Keratinocyte (primary cell): ENCODE measurements around the gene FMN2. TPM values are rescaled to one million over a fixed set of nuclear protein-coding genes. Genes with fewer than 3 reads are reported as not detected.

Experiments used
- DNase-seq: peaks from one replicate; pipeline ENCODE4 v3.0.0-alpha.2; 2011; ENCODE audit warnings: low read depth, missing footprints, low spot score
- FAIRE-seq: peaks from 2 replicates; lab custom pipeline; 2011; peaks lifted over from hg19 to GRCh38; lab: Jason Lieb, UNC
- H2AFZ ChIP-seq: 2 replicates; pipeline ENCODE4 v1.6.0; 2012; ENCODE audit warnings: low read length, control low read depth, inconsistent platforms; ENCODE audit not compliant: control insufficient read depth
- H3K27ac ChIP-seq: 2 replicates; pipeline ENCODE4 v1.5.1; 2011; ENCODE audit warnings: low read length; ENCODE audit not compliant: control insufficient read depth, insufficient read depth
- H3K27me3 ChIP-seq: 3 replicates; pipeline ENCODE4 v1.6.0; 2011; ENCODE audit warnings: low read length; ENCODE audit not compliant: control insufficient read depth, insufficient read depth; ENCODE audit errors: extremely low read depth
- H3K36me3 ChIP-seq, 2 experiments: 2 replicates in 1 of 2; 3 replicates in 1 of 2; pipeline ENCODE4 v1.5.1; 2011; ENCODE audit warnings: low read length in 2 of 2, mild to moderate bottlenecking in 1 of 2; ENCODE audit not compliant: control insufficient read depth in 2 of 2, insufficient read depth in 2 of 2; ENCODE audit errors: extremely low read depth in 1 of 2
- H3K4me1 ChIP-seq: 3 replicates; pipeline ENCODE4 v1.5.1; 2011; ENCODE audit warnings: low read length; ENCODE audit not compliant: control insufficient read depth, insufficient read depth; ENCODE audit errors: extremely low read depth
- H3K4me2 ChIP-seq: 3 replicates; pipeline ENCODE4 v1.6.0; 2011; ENCODE audit warnings: low read depth, low read length; ENCODE audit not compliant: control insufficient read depth, insufficient read depth; ENCODE audit errors: extremely low read depth
- H3K4me3 ChIP-seq, 3 experiments: fragments of 200-600 bp in 1 of 3; sonication (generic) in 1 of 3; 2 replicates in 2 of 3; 3 replicates in 1 of 3; pipeline ENCODE4 v1.5.1; 2011 to 2016; ENCODE audit warnings: low read length in 3 of 3, mild to moderate bottlenecking in 3 of 3, control low read depth in 2 of 3, inconsistent platforms in 1 of 3, low read depth in 1 of 3, mixed read lengths in 1 of 3, mixed run types in 1 of 3, moderate library complexity in 1 of 3; ENCODE audit not compliant: control insufficient read depth in 2 of 3, insufficient read depth in 2 of 3; ENCODE audit errors: extremely low read depth in 1 of 3
- H3K79me2 ChIP-seq: 2 replicates; pipeline ENCODE4 v1.6.0; 2012; ENCODE audit warnings: low read length; ENCODE audit not compliant: control insufficient read depth, insufficient read depth
- H3K9ac ChIP-seq: 3 replicates; pipeline ENCODE4 v1.6.0; 2011; ENCODE audit warnings: low read length; ENCODE audit not compliant: control insufficient read depth, insufficient read depth; ENCODE audit errors: extremely low read depth
- H3K9me1 ChIP-seq: 3 replicates; pipeline ENCODE4 v1.6.0; 2011; ENCODE audit warnings: low read length; ENCODE audit not compliant: control insufficient read depth, insufficient read depth; ENCODE audit errors: extremely low read depth
- H3K9me3 ChIP-seq: 2 replicates; pipeline ENCODE4 v1.5.1; 2012; ENCODE audit warnings: low read depth, low read length; ENCODE audit not compliant: control insufficient read depth
- H4K20me1 ChIP-seq: 3 replicates; pipeline ENCODE4 v1.6.0; 2011; ENCODE audit warnings: low read length; ENCODE audit not compliant: control insufficient read depth, insufficient read depth; ENCODE audit errors: extremely low read depth
- EZH2 ChIP-seq: IDR thresholded peaks from one replicate; pipeline ENCODE4 v1.6.1; 2012; ENCODE audit warnings: inconsistent platforms, mild to moderate bottlenecking, low read length, moderate library complexity
- dilution Hi-C: fragments of 300-500 bp; cut with MboI; formaldehyde crosslinking; loops from one replicate; pipeline ENCODE4 v1.7.0; 2020; ENCODE audit warnings: low sequenced_read_pairs; ENCODE audit not compliant: extremely low pct_ligation_motif_present
- polyA plus RNA-seq, 5 experiments: library from polyadenylated mRNA; depleted of rRNA in 3 of 5; stranded (reverse) in 3 of 5; stranded (forward) in 1 of 5; unstranded in 1 of 5; fragments of >200 nt; gene quantifications; 1 replicate in 1 of 5; 2 replicates in 3 of 5; 3 replicates in 1 of 5; pipeline versions ENCODE4 v1.2.1 to v1.2.3, GENCODE V29; 2011 to 2012; ENCODE audit warnings: missing spikeins in 2 of 5, low read depth in 1 of 5, low replicate concordance in 1 of 5
- TF ChIP-seq, protein P1 (sequence below), 3 experiments: IDR thresholded peaks in 1 of 3; conservative IDR thresholded peaks in 1 of 3; optimal IDR thresholded peaks in 1 of 3; 2 replicates in 2 of 3; 3 replicates in 1 of 3; pipeline versions ENCODE3 to v1.5.1; 2011; ENCODE audit warnings: low read length in 3 of 3, mild to moderate bottlenecking in 3 of 3, moderate library complexity in 2 of 3, control low read depth in 1 of 3, inconsistent platforms in 1 of 3; ENCODE audit not compliant: insufficient read depth in 2 of 3; ENCODE audit errors: extremely low read depth in 1 of 3

The FMN2 gene
- polyA plus RNA-seq, 1 donor (not counting 4 experiments of a cell fraction or from before 2014, with no cell fraction given): not detected

GRCh38 chr1:240139511-240139910 is 47.8 kb downstream of the FMN2 start:
- Histone ChIP-seq H3K27me3 (no peaks in the 10 kb centered on the region), H3K9me1 (no peaks in the 10 kb centered on the region), H3K36me3 (no peaks in the 10 kb centered on the region), H3K27ac (no peak overlapping the region), H3K79me2 (no peaks in the 10 kb centered on the region), H3K4me3 (no peak overlapping the region), H3K4me1 (no peaks in the 10 kb centered on the region), H3K9me3 (peaks cover 2% of the 10 kb centered on the region), H2AFZ (no peak overlapping the region), H3K4me2 (no peak overlapping the region), H3K9ac (no peak overlapping the region), H4K20me1 (no peaks in the 10 kb centered on the region)
- dilution Hi-C loops: no loop called here
- FAIRE-seq (no peak), DNase-seq (no peak)
- TF ChIP-seq EZH2: no peak
- TF ChIP-seq, protein P1, sequence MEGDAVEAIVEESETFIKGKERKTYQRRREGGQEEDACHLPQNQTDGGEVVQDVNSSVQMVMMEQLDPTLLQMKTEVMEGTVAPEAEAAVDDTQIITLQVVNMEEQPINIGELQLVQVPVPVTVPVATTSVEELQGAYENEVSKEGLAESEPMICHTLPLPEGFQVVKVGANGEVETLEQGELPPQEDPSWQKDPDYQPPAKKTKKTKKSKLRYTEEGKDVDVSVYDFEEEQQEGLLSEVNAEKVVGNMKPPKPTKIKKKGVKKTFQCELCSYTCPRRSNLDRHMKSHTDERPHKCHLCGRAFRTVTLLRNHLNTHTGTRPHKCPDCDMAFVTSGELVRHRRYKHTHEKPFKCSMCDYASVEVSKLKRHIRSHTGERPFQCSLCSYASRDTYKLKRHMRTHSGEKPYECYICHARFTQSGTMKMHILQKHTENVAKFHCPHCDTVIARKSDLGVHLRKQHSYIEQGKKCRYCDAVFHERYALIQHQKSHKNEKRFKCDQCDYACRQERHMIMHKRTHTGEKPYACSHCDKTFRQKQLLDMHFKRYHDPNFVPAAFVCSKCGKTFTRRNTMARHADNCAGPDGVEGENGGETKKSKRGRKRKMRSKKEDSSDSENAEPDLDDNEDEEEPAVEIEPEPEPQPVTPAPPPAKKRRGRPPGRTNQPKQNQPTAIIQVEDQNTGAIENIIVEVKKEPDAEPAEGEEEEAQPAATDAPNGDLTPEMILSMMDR (optimal IDR thresholded peaks at IDR 0.05 in 1 of 3, IDR thresholded peaks at IDR 0.05 in 1 of 3, conservative IDR thresholded peaks at IDR 0.05 in 1 of 3; ENCODE audit: extremely low read depth in 1 of 3, insufficient read depth in 2 of 3, low read length in 3 of 3): no peak

DNA sequence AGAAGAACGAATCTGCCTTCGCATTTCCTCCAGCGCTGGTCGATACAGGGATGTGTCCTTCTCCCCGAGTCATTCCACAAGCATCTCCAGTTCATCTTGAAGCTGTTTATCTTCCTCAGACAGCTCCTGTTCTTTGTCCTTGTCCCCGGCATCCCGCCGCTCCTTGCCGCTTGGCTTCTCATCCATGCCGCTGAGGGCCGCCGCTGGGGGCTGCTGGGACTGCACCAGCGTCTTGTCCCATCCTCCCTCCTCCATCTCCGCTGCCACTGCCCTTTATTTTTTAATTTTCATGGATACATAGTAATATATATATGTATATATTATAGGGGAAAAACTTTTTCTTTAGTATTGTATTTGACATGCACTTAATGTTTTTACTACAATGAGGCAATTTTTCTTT is 53.4 kb downstream of the FMN2 start:
- Histone ChIP-seq H3K27me3 (no peaks in the 10 kb centered on the region), H3K9ac (no peak overlapping the region), H4K20me1 (no peaks in the 10 kb centered on the region), H2AFZ (no peak overlapping the region), H3K4me1 (no peaks in the 10 kb centered on the region), H3K27ac (no peak overlapping the region), H3K36me3 (no peaks in the 10 kb centered on the region), H3K4me2 (no peak overlapping the region), H3K9me1 (no peaks in the 10 kb centered on the region), H3K79me2 (no peaks in the 10 kb centered on the region), H3K4me3 (no peak overlapping the region), H3K9me3 (peaks cover 2% of the 10 kb centered on the region)
- dilution Hi-C loops: no loop called here
- no peak for TF ChIP-seq EZH2
- TF ChIP-seq, protein P1 (optimal IDR thresholded peaks at IDR 0.05 in 1 of 3, IDR thresholded peaks at IDR 0.05 in 1 of 3, conservative IDR thresholded peaks at IDR 0.05 in 1 of 3; ENCODE audit: extremely low read depth in 1 of 3, insufficient read depth in 2 of 3, low read length in 3 of 3): no peak
- FAIRE-seq (no peak), DNase-seq (no peak)
